ENCODE data around the gene MRAS.
"Not testable (repeated sequence)": the region's sequence is repeated elsewhere in the genome, so short reads cannot be mapped to it uniquely, and the experiment has no call there.

Gene MRAS

GRCh38 chr3:138394686-138395085 is 46.3 kb downstream of the MRAS start:
- no peak for DNase-seq

GRCh38 chr3:138395865-138396751 is 47.7 kb downstream of the MRAS start:
- no peak for DNase-seq

GRCh38 chr3:138396752-138397410 is 48.5 kb downstream of the MRAS start:
- DNase-seq: no peak

GRCh38 chr3:138397983-138398382 is 49.6 kb downstream of the MRAS start:
- no peak for DNase-seq

- no peak for DNase-seq
Measured at GRCh38 chr3:138398791-138399575, 50.6 kb downstream of the MRAS start.

GRCh38 chr3:138399766-138400165 is 51.4 kb downstream of the MRAS start:
- DNase-seq: no peak

GRCh38 chr3:138400651-138401070 is 52.3 kb downstream of the MRAS start:
- DNase-seq: no peak

GRCh38 chr3:138401834-138402233 is 53.5 kb downstream of the MRAS start:
- no peak for DNase-seq

- DNase-seq: no peak
Measured at GRCh38 chr3:138404121-138404520, 55.7 kb downstream of the MRAS start.

GRCh38 chr3:138405001-138405400 is 56.6 kb downstream of the MRAS start:
- DNase-seq: no peak

GRCh38 chr3:138405486-138405885 is 57.1 kb downstream of the MRAS start:
- no peak for DNase-seq

GRCh38 chr3:138406606-138407005 is 58.2 kb downstream of the MRAS start:
- DNase-seq: no peak

- DNase-seq: no peak
Measured at GRCh38 chr3:138407236-138407907, 59.0 kb downstream of the MRAS start.

- no peak for DNase-seq
Measured at GRCh38 chr3:138408751-138409570, 60.6 kb downstream of the MRAS start.

- no peak for DNase-seq
Measured at GRCh38 chr3:138412821-138413551, 64.6 kb downstream of the MRAS start.

- not testable (repeated sequence) for DNase-seq
Measured at GRCh38 chr3:138416236-138416635, 67.9 kb downstream of the MRAS start.

GRCh38 chr3:138417559-138417982 is 69.2 kb downstream of the MRAS start:
- DNase-seq: peak; percentile 61

GRCh38 chr3:138418601-138419206 is 70.3 kb downstream of the MRAS start:
- DNase-seq: no peak

GRCh38 chr3:138423316-138423715 is 74.9 kb downstream of the MRAS start:
- no peak for DNase-seq

GRCh38 chr3:138424323-138424722 is 75.9 kb downstream of the MRAS start:
- no peak for DNase-seq

GRCh38 chr3:138426211-138426610 is 77.8 kb downstream of the MRAS start:
- no peak for DNase-seq
